Progenitor cell of endocrine pancreas (in vitro differentiated cells): ENCODE results near the gene TNKS1BP1. TPM values are rescaled to one million over a fixed set of nuclear protein-coding genes. Genes with fewer than 3 reads are reported as not detected.
"Not testable (repeated sequence)": the region's sequence is repeated elsewhere in the genome, so short reads cannot be mapped to it uniquely, and the experiment has no call there.

Source experiments
- DNase-seq: peaks from one replicate; pipeline ENCODE4 v3.0.0; 2021; ENCODE audit warnings: low spot score; ENCODE audit not compliant: unreplicated experiment
- H3K27ac Mint-ChIP-seq: 2 replicates; pipeline ENCODE4 v1.8.0; 2021; ENCODE audit warnings: mild to moderate bottlenecking, moderate library complexity, mixed read lengths
- H3K27me3 Mint-ChIP-seq: 2 replicates; pipeline ENCODE4 v1.8.0; 2021; ENCODE audit warnings: mixed read lengths
- H3K36me3 Mint-ChIP-seq: 2 replicates; pipeline ENCODE4 v1.8.0; 2022; ENCODE audit warnings: mixed read lengths; ENCODE audit not compliant: insufficient read depth
- H3K4me1 Mint-ChIP-seq: 2 replicates; pipeline ENCODE4 v1.8.0; 2021; ENCODE audit warnings: low read depth, mixed read lengths
- H3K4me3 Mint-ChIP-seq: 2 replicates; pipeline ENCODE4 v1.8.0; 2021; ENCODE audit warnings: low read depth, mild to moderate bottlenecking, moderate library complexity, mixed read lengths
- H3K9me3 Mint-ChIP-seq: 2 replicates; pipeline ENCODE4 v1.8.0; 2021; ENCODE audit warnings: low read depth, mixed read lengths
- total RNA-seq: library from RNA; stranded (reverse); gene quantifications from 2 replicates; pipeline ENCODE4 v1.2.1, GENCODE V29; 2021
- TF ChIP-seq, protein P1 (sequence below): fragments of 200-600 bp; sonication (generic); IDR thresholded peaks from one replicate; pipeline ENCODE4 v1.5.0; 2021; ENCODE audit warnings: antibody characterized with exemption, mild to moderate bottlenecking; ENCODE audit not compliant: unreplicated experiment

TNKS1BP1 gene
- total RNA-seq, 1 donor from 2014 or later = 108 TPM

DNA sequence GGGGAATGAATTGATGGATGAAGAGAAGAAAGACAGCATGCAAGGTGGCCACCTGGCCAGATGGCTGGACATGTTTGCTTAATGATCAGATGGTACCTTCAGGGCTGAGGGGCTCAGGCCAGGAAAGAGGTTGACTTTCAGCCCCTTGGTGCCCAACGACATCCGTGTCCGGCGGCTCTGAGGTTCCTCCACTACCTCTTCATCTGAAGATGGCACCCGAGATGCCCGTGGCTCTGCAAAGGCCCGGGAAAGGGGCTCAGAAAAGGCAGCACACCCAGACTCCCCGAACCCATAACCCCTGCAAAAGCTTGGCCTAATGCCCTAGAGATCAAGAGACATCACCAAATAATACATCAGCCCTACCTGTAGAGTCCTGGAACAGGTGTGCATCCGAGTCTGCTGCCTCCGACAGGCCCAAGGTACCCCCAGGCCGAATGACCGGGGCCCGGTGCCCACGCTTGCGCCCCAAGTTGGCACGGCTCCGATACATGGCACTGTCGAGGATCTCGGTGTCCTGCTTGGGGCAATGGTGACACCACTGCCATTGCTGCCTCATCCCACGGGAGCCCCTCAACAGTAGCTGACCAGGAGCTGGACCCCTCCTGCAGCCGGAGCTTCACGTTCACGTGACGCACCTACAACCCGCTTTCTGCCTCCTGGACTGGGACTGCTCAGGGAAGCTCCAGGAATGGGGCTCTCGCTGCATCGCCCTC, 22.9 kb downstream of the TNKS1BP1 start:
- TF ChIP-seq, protein P1, sequence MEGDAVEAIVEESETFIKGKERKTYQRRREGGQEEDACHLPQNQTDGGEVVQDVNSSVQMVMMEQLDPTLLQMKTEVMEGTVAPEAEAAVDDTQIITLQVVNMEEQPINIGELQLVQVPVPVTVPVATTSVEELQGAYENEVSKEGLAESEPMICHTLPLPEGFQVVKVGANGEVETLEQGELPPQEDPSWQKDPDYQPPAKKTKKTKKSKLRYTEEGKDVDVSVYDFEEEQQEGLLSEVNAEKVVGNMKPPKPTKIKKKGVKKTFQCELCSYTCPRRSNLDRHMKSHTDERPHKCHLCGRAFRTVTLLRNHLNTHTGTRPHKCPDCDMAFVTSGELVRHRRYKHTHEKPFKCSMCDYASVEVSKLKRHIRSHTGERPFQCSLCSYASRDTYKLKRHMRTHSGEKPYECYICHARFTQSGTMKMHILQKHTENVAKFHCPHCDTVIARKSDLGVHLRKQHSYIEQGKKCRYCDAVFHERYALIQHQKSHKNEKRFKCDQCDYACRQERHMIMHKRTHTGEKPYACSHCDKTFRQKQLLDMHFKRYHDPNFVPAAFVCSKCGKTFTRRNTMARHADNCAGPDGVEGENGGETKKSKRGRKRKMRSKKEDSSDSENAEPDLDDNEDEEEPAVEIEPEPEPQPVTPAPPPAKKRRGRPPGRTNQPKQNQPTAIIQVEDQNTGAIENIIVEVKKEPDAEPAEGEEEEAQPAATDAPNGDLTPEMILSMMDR = no peak
- Mint-ChIP-seq H3K27ac (peak overlapping the region; percentile 45), H3K9me3 (no peaks in the 10 kb centered on the region), H3K27me3 (no peaks in the 10 kb centered on the region), H3K4me1 (peaks cover 18% of the 10 kb centered on the region), H3K36me3 (peaks cover 44% of the 10 kb centered on the region), H3K4me3 (no peak overlapping the region)
- no peak for DNase-seq

DNA sequence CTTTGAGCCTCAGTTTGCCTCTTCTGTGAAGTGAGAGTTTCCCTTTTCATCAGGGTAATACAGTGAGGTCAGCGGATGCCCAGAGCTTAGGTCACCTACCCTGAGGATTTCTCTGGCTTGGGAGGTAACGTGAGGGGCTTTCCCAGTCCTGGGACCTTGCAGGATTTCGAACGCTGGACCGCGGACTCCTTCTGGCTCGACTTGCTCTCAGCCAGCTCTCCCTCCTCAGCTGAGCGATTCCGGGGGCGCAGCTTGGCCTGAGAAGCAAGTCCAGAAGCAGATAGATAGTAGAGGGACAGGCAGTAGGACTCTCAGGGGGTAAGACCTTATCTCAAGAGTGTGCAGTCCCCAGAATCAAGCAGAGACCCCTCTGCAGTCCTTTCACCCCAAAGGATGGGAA, 24.0 kb downstream of the TNKS1BP1 start:
- peaks cover 45% of the 10 kb centered on the region for H3K36me3 Mint-ChIP-seq
- DNase-seq = no peak
- no peaks in the 10 kb centered on the region for H3K9me3 Mint-ChIP-seq
- no peak overlapping the region for H3K27ac Mint-ChIP-seq
- TF ChIP-seq, protein P1 = no peak
- H3K27me3 Mint-ChIP-seq = no peaks in the 10 kb centered on the region
- no peak overlapping the region for H3K4me3 Mint-ChIP-seq
- H3K4me1 Mint-ChIP-seq = peaks cover 15% of the 10 kb centered on the region

DNA sequence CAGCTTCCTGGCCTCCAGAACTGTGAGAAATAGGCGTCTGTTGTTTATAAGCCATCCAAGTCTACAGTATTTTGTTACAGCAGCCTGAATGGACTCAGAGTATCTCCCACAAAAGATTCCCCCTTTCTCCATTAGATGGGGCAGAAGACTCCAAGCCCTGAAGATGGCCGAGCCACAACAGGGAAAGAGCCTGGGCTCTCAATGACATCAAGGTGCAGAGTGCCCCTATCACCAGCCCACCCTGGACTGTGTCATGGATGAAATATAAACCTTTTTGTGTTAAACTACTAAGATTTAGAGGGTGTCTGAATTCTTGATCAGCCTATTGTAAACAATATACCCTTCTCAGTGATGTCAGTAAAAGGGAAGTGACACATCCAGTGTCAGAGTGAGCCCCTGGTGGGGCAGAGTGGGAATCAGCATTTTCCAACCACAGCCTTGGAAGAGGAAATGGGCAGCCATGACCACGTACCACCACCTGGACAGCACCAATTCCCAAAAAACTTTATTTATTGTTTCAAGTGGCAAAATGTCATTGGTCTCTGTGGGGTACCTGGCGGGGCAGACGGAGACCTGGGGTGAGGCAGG, 25.5 kb downstream of the TNKS1BP1 start:
- Mint-ChIP-seq H3K36me3 (peaks cover 46% of the 10 kb centered on the region), H3K27me3 (no peaks in the 10 kb centered on the region)

DNA sequence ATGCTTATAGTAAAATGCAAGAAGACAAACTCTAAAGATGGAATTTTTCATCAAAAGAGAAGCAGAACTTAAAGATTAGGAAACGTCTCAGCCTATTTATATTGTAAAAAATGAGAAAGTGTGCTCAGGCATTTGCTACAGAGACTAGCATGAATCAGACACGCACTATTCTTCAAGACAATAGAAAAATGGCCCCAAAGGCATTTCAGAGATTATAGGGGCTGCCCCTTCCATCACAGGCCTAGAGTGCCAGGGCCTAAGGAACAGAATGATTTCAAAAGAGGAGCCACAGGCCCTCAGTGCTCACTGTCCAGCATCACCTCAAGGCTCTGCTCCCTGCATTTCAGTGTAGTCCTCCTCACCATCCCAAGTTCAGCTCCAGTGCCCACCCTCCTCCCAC, 27.5 kb downstream of the TNKS1BP1 start:
- no peak overlapping the region for H3K27ac Mint-ChIP-seq
- H3K36me3 Mint-ChIP-seq = peaks cover 40% of the 10 kb centered on the region
- H3K4me3 Mint-ChIP-seq = no peak overlapping the region
- no peaks in the 10 kb centered on the region for H3K27me3 Mint-ChIP-seq
- H3K4me1 Mint-ChIP-seq = peaks cover 4% of the 10 kb centered on the region
- no peak for DNase-seq
- no peaks in the 10 kb centered on the region for H3K9me3 Mint-ChIP-seq
- TF ChIP-seq, protein P1 = no peak

More for the DNA sequence above, 25.5 kb downstream of the TNKS1BP1 start:
- Mint-ChIP-seq H3K27ac (no peak overlapping the region), H3K4me3 (no peak overlapping the region), H3K4me1 (peaks cover 13% of the 10 kb centered on the region), H3K9me3 (no peaks in the 10 kb centered on the region)
- DNase-seq = no peak
- TF ChIP-seq, protein P1 = no peak

DNA sequence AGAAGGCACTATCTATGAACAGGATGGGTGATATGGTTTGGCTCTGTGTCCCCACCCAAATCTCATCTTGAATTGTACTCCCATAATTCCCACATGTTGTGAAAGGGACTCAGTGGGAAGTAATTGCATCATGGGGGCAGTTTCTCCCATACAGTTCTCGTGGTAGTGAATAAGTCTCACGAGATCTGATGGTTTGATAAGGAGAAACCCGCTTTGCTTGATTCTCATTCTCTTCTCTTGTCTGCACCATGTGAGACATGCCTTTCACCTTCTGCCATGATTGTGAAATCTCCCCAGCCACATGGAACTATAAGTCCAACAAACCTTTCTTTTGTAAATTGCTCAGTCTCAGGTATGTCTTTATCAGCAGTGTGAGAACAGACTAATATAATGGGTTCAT, 28.5 kb downstream of the TNKS1BP1 start:
- H3K27ac Mint-ChIP-seq, H3K27me3 Mint-ChIP-seq, H3K4me3 Mint-ChIP-seq, H3K4me1 Mint-ChIP-seq, DNase-seq, H3K9me3 Mint-ChIP-seq: not testable (repeated sequence)
- peaks cover 29% of the 10 kb centered on the region for H3K36me3 Mint-ChIP-seq
